ES-I3 (cell line): ENCODE data around the gene EMP1.

ENCODE experiments used
- H3K36me3 ChIP-seq: 2 replicates; pipeline ENCODE4 v1.6.1; 2013; ENCODE audit warnings: mild to moderate bottlenecking, low read length, control low read depth, moderate library complexity; ENCODE audit not compliant: insufficient read depth
- H3K4me1 ChIP-seq: 2 replicates; pipeline ENCODE4 v1.6.1; 2013; ENCODE audit warnings: mild to moderate bottlenecking, control low read depth, low read length; ENCODE audit not compliant: insufficient read depth
- H3K9ac ChIP-seq: 2 replicates; pipeline ENCODE4 v1.6.1; 2013; ENCODE audit warnings: low read depth, mild to moderate bottlenecking, low read length, moderate library complexity
- H3K9me3 ChIP-seq: 2 replicates; pipeline ENCODE4 v1.6.1; 2013; ENCODE audit warnings: mild to moderate bottlenecking, low read length, moderate library complexity; ENCODE audit not compliant: control insufficient read depth, insufficient read depth

EMP1 gene

GRCh38 chr12:13164921-13165616 lies 31.5 kb upstream of the EMP1 start:
- Histone ChIP-seq H3K9ac (no peak overlapping the region), H3K36me3 (no peaks in the 10 kb centered on the region), H3K4me1 (peaks cover 12% of the 10 kb centered on the region)

GRCh38 chr12:13165617-13166041 lies 30.9 kb upstream of the EMP1 start:
- no peaks in the 10 kb centered on the region for H3K36me3 ChIP-seq
- H3K9ac ChIP-seq: no peak overlapping the region
- H3K4me1 ChIP-seq: peaks cover 16% of the 10 kb centered on the region
- no peaks in the 10 kb centered on the region for H3K9me3 ChIP-seq

More at GRCh38 chr12:13164921-13165616, 31.5 kb upstream of the EMP1 start:
- no peaks in the 10 kb centered on the region for H3K9me3 ChIP-seq

- H3K4me1 ChIP-seq: peaks cover 27% of the 10 kb centered on the region
- H3K36me3 ChIP-seq: no peaks in the 10 kb centered on the region
- H3K9ac ChIP-seq: no peak overlapping the region
- no peaks in the 10 kb centered on the region for H3K9me3 ChIP-seq
Observed at GRCh38 chr12:13167226-13167625, 29.3 kb upstream of the EMP1 start.

GRCh38 chr12:13167906-13168305 lies 28.6 kb upstream of the EMP1 start:
- peaks cover 34% of the 10 kb centered on the region for H3K4me1 ChIP-seq
- no peak overlapping the region for H3K9ac ChIP-seq
- H3K9me3 ChIP-seq: no peaks in the 10 kb centered on the region
- H3K36me3 ChIP-seq: no peaks in the 10 kb centered on the region

- peaks cover 42% of the 10 kb centered on the region for H3K4me1 ChIP-seq
Observed at GRCh38 chr12:13169272-13169671, 27.3 kb upstream of the EMP1 start.

GRCh38 chr12:13170892-13171490 lies 25.5 kb upstream of the EMP1 start:
- Histone ChIP-seq H3K9ac (no peak overlapping the region), H3K4me1 (peaks cover 34% of the 10 kb centered on the region), H3K36me3 (no peaks in the 10 kb centered on the region), H3K9me3 (no peaks in the 10 kb centered on the region)

More at GRCh38 chr12:13169272-13169671, 27.3 kb upstream of the EMP1 start:
- H3K36me3 ChIP-seq: no peaks in the 10 kb centered on the region
- H3K9me3 ChIP-seq: no peaks in the 10 kb centered on the region
- H3K9ac ChIP-seq: no peak overlapping the region

GRCh38 chr12:13171921-13172859 lies 24.3 kb upstream of the EMP1 start:
- H3K36me3 ChIP-seq: no peaks in the 10 kb centered on the region
- H3K9ac ChIP-seq: no peak overlapping the region
- peaks cover 34% of the 10 kb centered on the region for H3K4me1 ChIP-seq
- no peaks in the 10 kb centered on the region for H3K9me3 ChIP-seq

- H3K9ac ChIP-seq: no peak overlapping the region
Observed at GRCh38 chr12:13173012-13173932, 23.3 kb upstream of the EMP1 start.

GRCh38 chr12:13175499-13175898 lies 21.0 kb upstream of the EMP1 start:
- Histone ChIP-seq H3K9ac (no peak overlapping the region), H3K36me3 (no peaks in the 10 kb centered on the region), H3K9me3 (no peaks in the 10 kb centered on the region), H3K4me1 (peaks cover 30% of the 10 kb centered on the region)

More at GRCh38 chr12:13173012-13173932, 23.3 kb upstream of the EMP1 start:
- Histone ChIP-seq H3K9me3 (no peaks in the 10 kb centered on the region), H3K36me3 (no peaks in the 10 kb centered on the region), H3K4me1 (peaks cover 34% of the 10 kb centered on the region)

GRCh38 chr12:13176256-13176655 lies 20.3 kb upstream of the EMP1 start:
- Histone ChIP-seq H3K36me3 (no peaks in the 10 kb centered on the region), H3K4me1 (peaks cover 28% of the 10 kb centered on the region), H3K9ac (no peak overlapping the region), H3K9me3 (no peaks in the 10 kb centered on the region)

- H3K9me3 ChIP-seq: no peaks in the 10 kb centered on the region
- peaks cover 24% of the 10 kb centered on the region for H3K4me1 ChIP-seq
- no peak overlapping the region for H3K9ac ChIP-seq
- H3K36me3 ChIP-seq: no peaks in the 10 kb centered on the region
Observed at GRCh38 chr12:13177373-13177772, 19.2 kb upstream of the EMP1 start.

GRCh38 chr12:13177906-13178305 lies 18.6 kb upstream of the EMP1 start:
- H3K9ac ChIP-seq: no peak overlapping the region
- H3K4me1 ChIP-seq: peaks cover 18% of the 10 kb centered on the region
- no peaks in the 10 kb centered on the region for H3K36me3 ChIP-seq
- no peaks in the 10 kb centered on the region for H3K9me3 ChIP-seq

GRCh38 chr12:13178568-13179210 lies 17.8 kb upstream of the EMP1 start:
- H3K4me1 ChIP-seq: peaks cover 11% of the 10 kb centered on the region
- H3K9me3 ChIP-seq: no peaks in the 10 kb centered on the region
- H3K36me3 ChIP-seq: no peaks in the 10 kb centered on the region
- no peak overlapping the region for H3K9ac ChIP-seq
